Cerebellar nuclear complex (tissue), 1 donor: ENCODE results near the gene SLC26A11.

Source experiments
- DNase-seq, 2 experiments: peaks; one replicate each; lab custom pipeline; 2025; lab: John Stamatoyannopoulos, UW

Gene SLC26A11

GRCh38 chr17:80220054-80220735, at the start of gene SLC26A11, which contains the start of gene SGSH:
Gene SLC26A11, plus strand, starts transcription at chr17:80220427. Its CDS starts 1,134 bp downstream, at chr17:80221561.
Gene SGSH, minus strand, starts transcription at chr17:80220333. Its CDS starts 20 bp downstream, at chr17:80220313.
- no peak for DNase-seq

- DNase-seq, result no peak
These were observed 48.5 kb upstream of the SLC26A11 start for GRCh38 chr17:80171681-80172080.

GRCh38 chr17:80173126-80173525, 47.1 kb upstream of the SLC26A11 start:
- DNase-seq, result no peak

GRCh38 chr17:80173916-80174315, 46.3 kb upstream of the SLC26A11 start:
- no peak for DNase-seq

- DNase-seq, result no peak
These were observed 43.5 kb upstream of the SLC26A11 start for GRCh38 chr17:80176757-80177156.

- DNase-seq, result no peak
These were observed 42.1 kb upstream of the SLC26A11 start for GRCh38 chr17:80177986-80178595.

GRCh38 chr17:80180192-80180591, 40.0 kb upstream of the SLC26A11 start:
- DNase-seq, result no peak

GRCh38 chr17:80181431-80181830, 38.8 kb upstream of the SLC26A11 start:
- DNase-seq, result no peak

- no peak for DNase-seq
These were observed 37.9 kb upstream of the SLC26A11 start for GRCh38 chr17:80182118-80182844.

GRCh38 chr17:80182845-80183223, 37.4 kb upstream of the SLC26A11 start:
- no peak for DNase-seq

- no peak for DNase-seq
These were observed 36.4 kb upstream of the SLC26A11 start for GRCh38 chr17:80183581-80184422.

- no peak for DNase-seq
These were observed 35.9 kb upstream of the SLC26A11 start for GRCh38 chr17:80184423-80184714.

- no peak for DNase-seq
These were observed 34.3 kb upstream of the SLC26A11 start for GRCh38 chr17:80185968-80186367.

GRCh38 chr17:80187090-80187489, 33.1 kb upstream of the SLC26A11 start:
- no peak for DNase-seq

GRCh38 chr17:80187515-80187941, 32.7 kb upstream of the SLC26A11 start:
- DNase-seq, result no peak

- no peak for DNase-seq
These were observed 30.6 kb upstream of the SLC26A11 start for GRCh38 chr17:80189611-80190010.

- DNase-seq, result no peak
These were observed 29.5 kb upstream of the SLC26A11 start for GRCh38 chr17:80190716-80191115.

- no peak for DNase-seq
These were observed 29.0 kb upstream of the SLC26A11 start for GRCh38 chr17:80191192-80191591.

- DNase-seq, result no peak
These were observed 28.2 kb upstream of the SLC26A11 start for GRCh38 chr17:80191865-80192661.

GRCh38 chr17:80195141-80195540, 25.1 kb upstream of the SLC26A11 start:
- no peak for DNase-seq
